Measurements from ENCODE around the gene CDH8.
A peak's percentile ranks its signal among the peaks of the same experiment; 100 is the strongest.

Gene CDH8

GRCh38 chr16:62036101-62036801 lies at the start of gene CDH8:
Gene CDH8 (minus strand): TSS chr16:62036438. CDS start chr16:62021403, 15,035 bp downstream.
- DNase-seq (ENCODE audit: low spot score) = no peak

GRCh38 chr16:62079236-62079635 lies 43.0 kb upstream of the CDH8 start:
- no peak for DNase-seq (ENCODE audit: low spot score)

GRCh38 chr16:62077998-62078397 lies 41.8 kb upstream of the CDH8 start:
- no peak for DNase-seq (ENCODE audit: low spot score)

DNA sequence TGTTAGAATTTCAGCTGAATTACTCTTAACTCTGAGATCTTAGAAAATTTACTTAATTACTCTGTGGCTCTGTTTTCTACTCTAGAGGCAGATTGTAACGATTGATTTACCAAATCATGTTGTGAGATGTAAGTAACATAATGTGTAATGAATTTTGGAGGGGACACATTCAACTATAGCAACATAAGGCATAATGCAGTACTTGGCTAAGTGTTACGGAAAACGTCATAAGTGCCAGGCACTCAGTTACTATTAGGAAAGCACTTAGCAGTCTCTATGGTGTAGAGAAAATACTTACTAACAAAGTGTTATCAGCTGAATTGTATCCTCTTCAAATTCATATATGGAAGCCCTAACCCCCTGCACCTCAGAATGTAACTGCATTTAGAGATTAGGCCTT lies 40.6 kb upstream of the CDH8 start:
- DNase-seq (ENCODE audit: low spot score) = no peak

GRCh38 chr16:62068747-62069146 lies 32.5 kb upstream of the CDH8 start:
- peak; percentile 2 for DNase-seq (ENCODE audit: low spot score)

DNA sequence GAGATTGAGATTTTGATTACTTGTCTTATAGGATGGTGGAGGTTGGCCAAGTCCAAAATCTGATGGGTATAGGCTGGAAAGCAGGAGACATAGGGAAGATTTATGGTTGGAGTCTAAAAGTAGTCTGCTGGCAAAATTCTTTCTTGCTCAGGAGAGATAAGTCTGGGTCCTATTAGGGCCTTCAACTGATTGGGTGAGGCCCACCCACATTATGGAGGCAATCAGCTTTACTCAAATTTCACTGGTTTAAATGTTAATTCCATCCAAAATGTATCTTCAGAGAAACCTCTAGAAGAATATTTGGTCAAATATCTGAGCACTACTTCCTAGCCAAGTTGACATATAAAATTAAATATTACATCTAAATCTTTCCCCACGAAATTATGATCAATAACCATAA lies 31.7 kb upstream of the CDH8 start:
- DNase-seq (ENCODE audit: low spot score) = no peak

GRCh38 chr16:62067182-62067581 lies 30.9 kb upstream of the CDH8 start:
- DNase-seq (ENCODE audit: low spot score) = no peak

DNA sequence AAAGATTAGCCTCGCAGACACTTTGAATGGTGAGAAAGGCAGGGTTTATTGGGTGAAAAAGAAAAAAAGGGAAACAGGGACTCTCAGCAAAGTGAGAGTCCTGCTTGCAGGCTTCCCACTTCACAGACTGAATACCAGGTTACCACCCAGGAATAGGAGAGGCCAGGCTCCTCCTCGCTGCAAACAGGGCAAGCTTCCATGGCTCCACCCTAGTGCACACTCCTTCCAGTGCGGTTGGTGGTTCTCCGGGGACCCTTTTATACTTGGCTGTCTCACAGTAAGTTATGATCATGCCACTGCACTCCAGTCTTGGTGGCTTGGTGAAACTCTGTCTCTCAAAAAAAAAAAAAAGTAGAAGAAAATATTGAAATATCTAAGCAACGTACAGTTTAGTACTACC lies 30.5 kb upstream of the CDH8 start:
- DNase-seq (ENCODE audit: low spot score) = no peak

- DNase-seq (ENCODE audit: low spot score) = no peak
Observed at GRCh38 chr16:62064173-62064572, 27.9 kb upstream of the CDH8 start.

GRCh38 chr16:62060089-62060488 lies 23.9 kb upstream of the CDH8 start:
- no peak for DNase-seq (ENCODE audit: low spot score)

GRCh38 chr16:62059527-62059926 lies 23.3 kb upstream of the CDH8 start:
- DNase-seq (ENCODE audit: low spot score) = no peak

GRCh38 chr16:62058412-62058811 lies 22.2 kb upstream of the CDH8 start:
- DNase-seq (ENCODE audit: low spot score) = no peak

DNA sequence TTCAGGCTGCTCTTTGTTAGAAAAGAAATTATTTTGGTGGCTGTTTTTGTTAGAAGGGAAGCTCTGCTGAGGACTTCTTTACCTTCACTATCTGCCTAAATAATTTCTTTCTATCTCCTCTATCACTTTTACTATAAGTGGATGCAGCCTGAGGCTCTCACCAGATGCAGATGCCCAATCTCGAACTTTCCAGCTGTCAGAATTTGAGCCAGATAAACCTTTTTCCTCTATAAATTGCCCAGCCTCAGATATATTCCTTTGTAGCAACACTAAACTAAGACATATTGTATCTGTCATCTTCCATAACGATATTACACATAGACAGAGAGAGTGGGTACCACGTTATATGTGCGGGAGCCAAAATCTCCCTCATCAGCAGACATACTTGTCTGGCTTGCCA lies 15.7 kb upstream of the CDH8 start:
- DNase-seq (ENCODE audit: low spot score) = no peak

- DNase-seq (ENCODE audit: low spot score) = no peak
Observed at GRCh38 chr16:62050793-62051192, 14.6 kb upstream of the CDH8 start.

- no peak for DNase-seq (ENCODE audit: low spot score)
Observed at GRCh38 chr16:62046801-62047200, 10.6 kb upstream of the CDH8 start.

GRCh38 chr16:62041401-62041800 lies 5.2 kb upstream of the CDH8 start:
- peak; percentile 26 for DNase-seq (ENCODE audit: low spot score)

GRCh38 chr16:62038646-62039045 lies 2.4 kb upstream of the CDH8 start:
- DNase-seq (ENCODE audit: low spot score) = no peak

DNA sequence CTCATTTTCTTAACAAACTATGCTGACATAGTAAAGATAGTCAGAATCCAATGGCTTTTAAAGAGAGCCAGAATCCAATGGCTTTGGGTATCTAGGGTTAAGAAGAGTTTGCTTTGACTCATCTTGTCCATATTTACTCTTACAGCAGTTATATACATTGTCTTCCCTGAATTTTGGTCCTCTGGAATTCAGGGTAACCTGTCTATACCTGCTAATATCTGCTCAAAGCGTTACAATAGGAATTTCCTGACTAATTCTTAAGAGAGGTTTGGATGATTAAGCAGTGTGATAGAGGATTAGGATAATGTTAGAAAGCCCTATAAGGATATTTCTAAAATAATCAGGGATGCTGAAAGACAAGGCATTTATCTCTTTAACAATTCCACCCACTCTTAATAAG lies 2.0 kb upstream of the CDH8 start:
- no peak for DNase-seq (ENCODE audit: low spot score)

GRCh38 chr16:62036802-62037135 lies 531 bp upstream of the CDH8 start:
- no peak for DNase-seq (ENCODE audit: low spot score)

GRCh38 chr16:62035115-62036092 lies 834 bp downstream of the CDH8 start:
- DNase-seq (ENCODE audit: low spot score) = no peak

- no peak for DNase-seq (ENCODE audit: low spot score)
Observed at GRCh38 chr16:62034231-62035114, 1.8 kb downstream of the CDH8 start.

DNA sequence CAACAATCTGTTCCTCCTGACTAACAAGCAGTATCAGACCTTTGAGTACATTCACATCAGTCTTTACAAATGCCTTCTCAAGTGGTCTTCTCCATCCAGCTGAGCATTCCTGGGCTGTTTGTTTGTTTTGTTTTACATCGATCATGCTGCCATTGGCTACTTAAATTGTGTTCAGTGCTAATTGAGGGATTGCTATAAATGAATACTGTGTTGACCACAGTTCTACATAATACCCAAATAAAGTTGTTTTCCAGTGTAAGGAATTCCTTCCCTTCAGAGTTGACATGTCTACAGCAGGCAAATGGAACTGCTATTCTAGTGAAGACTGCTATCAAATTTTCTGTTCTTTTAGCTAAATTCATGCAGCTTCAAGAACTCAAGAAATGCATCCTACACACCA lies 3.2 kb downstream of the CDH8 start:
- DNase-seq (ENCODE audit: low spot score) = no peak

Data from SW480 (cell line).